ENCODE data around the gene IL21R.

- TF ChIP-seq CTCF (conservative IDR thresholded peaks at IDR 0.05): no peak
- TF ChIP-seq ZFX (IDR thresholded peaks at IDR 0.05): no peak
Measured at GRCh38 chr16:27421961-27422740, 20.2 kb downstream of the IL21R start.
